ENCODE results near the gene ACOT6.
"Not testable (repeated sequence)": the region's sequence is repeated elsewhere in the genome, so short reads cannot be mapped to it uniquely, and the experiment has no call there.

DNA sequence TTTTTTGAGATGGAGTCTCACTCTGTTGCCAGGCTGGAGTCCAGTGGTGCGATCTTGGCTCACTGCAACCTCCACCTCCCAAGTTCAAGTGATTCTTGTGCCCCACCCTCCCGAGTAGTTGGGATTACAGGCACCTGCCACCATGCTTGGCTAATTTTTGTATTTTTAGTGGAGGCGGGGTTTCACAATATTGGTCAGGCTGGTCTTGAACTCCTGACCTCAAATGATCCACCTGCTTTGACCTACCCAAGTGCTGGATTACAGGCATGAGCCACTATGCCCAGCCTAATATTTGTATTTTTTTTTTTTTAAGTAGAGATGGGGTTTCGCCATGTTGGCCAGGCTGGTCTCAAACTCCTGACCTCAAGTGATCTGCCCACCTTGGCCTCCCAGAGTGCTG, 38.6 kb upstream of the ACOT6 start:
- TF ChIP-seq ZNF350 (tag by site-specific recombination; IDR thresholded peaks at IDR 0.05); ZNF140 (tag by site-specific recombination; IDR thresholded peaks at IDR 0.05); TRIM28 (IDR thresholded peaks at IDR 0.05; ENCODE audit: borderline replicate concordance, low read length); SALL2 (tag by site-specific recombination; IDR thresholded peaks at IDR 0.05; ENCODE audit: borderline replicate concordance); ZNF423 (tag by site-specific recombination; IDR thresholded peaks at IDR 0.05): not testable (repeated sequence)
- TF ChIP-seq, protein P1, sequence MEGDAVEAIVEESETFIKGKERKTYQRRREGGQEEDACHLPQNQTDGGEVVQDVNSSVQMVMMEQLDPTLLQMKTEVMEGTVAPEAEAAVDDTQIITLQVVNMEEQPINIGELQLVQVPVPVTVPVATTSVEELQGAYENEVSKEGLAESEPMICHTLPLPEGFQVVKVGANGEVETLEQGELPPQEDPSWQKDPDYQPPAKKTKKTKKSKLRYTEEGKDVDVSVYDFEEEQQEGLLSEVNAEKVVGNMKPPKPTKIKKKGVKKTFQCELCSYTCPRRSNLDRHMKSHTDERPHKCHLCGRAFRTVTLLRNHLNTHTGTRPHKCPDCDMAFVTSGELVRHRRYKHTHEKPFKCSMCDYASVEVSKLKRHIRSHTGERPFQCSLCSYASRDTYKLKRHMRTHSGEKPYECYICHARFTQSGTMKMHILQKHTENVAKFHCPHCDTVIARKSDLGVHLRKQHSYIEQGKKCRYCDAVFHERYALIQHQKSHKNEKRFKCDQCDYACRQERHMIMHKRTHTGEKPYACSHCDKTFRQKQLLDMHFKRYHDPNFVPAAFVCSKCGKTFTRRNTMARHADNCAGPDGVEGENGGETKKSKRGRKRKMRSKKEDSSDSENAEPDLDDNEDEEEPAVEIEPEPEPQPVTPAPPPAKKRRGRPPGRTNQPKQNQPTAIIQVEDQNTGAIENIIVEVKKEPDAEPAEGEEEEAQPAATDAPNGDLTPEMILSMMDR (tag by site-specific recombination; IDR thresholded peaks at IDR 0.05): not testable (repeated sequence)
